ENCODE measurements around the gene ESYT2. TPM values are rescaled to one million over a fixed set of nuclear protein-coding genes. Genes with fewer than 3 reads are reported as not detected.

ESYT2 gene
- total RNA-seq, 1 donor from 2014 or later: 103 TPM

DNA sequence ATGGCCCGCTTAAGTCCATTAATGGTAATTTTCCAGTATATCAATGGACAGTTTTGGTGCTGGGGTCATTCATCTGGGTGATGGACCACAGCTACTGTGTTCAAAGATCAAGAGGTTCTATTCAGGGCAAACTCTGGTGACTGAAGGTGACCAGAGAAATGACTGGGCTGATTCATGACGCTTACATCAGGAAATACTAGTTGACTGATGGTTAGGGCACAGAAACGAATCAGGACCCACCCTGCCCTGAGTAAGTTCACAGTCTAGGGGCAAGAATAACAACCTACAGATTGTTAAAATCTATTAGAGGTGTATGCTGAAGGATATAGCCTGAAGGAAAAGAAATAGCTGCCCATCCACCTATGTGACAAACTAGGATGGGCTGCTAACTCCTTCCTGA is 134.3 kb downstream of the ESYT2 start:
- intact Hi-C loops (cut with DNase I): loop anchor here (5.0 kb wide), 1 partner anchor 713 kb away; no protein-coding TSS in a partner anchor
- ATAC-seq: no peak
- DNase-seq (ENCODE audit: low spot score): no peak

DNA sequence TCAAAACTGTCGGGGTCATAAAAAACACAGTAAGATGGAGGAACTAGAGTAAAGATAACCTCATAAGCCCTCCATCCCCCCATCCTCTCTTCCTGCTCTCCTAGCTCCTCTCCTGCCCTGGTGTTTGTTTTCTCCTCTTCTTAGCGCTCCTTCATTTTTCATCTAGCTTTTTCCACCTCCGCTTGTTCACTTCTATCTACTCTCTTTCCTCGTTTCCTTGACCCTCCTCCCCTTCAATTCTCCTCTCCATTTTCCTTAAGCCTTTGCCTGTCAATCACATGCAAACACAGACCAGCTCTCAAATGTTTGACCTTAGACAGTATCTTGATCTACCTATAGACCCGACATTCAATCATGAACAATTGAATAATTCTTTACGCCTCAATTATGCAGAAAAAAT is 134.7 kb downstream of the ESYT2 start:
- DNase-seq (ENCODE audit: low spot score) (no peak), ATAC-seq (no peak)
- intact Hi-C loops (cut with DNase I): loop anchor here (5.0 kb wide), 1 partner anchor 712 kb away; no protein-coding TSS in a partner anchor

DNA sequence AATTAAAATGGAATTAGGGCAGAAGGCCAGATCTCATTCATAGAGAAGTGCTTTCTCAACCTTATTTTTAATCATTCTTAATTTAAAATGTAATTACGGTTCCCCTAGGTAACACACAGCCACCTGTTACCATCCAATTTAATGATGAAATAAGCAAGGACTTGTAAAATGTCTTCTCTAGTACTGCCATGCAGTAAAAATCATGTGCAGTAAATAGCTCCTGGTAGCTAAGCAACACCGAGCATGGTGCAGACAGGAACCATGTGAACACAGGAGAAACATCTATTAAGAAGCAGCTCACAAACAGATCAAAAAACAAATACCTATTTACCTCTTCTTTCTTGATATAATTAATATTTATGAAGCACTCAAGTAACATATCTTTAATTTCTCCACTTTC is 139.8 kb downstream of the ESYT2 start:
- intact Hi-C loops (cut with DNase I): no loop called here
- ATAC-seq (no peak), DNase-seq (ENCODE audit: low spot score) (no peak)

DNA sequence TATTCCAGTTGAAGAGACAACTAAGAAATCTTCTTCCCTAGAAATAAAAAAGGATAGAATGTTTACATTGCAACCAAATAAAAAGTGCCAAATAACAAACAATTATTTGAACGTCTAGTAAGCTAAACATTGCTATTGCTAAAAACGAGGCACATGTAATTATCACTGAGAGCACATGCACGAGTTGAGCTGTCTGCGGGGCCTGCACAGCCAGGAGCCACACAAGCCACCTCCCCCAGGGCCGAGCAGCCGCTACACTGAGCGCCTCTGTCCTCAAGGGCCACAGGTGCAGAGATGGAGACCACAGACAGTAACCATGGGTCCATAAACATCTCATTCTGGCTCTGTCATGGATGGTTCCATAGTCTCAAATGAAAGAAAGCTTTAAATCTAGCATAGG is 141.9 kb downstream of the ESYT2 start:
- DNase-seq (ENCODE audit: low spot score): no peak
- intact Hi-C loops (cut with DNase I): no loop called here
- ATAC-seq: no peak

DNA sequence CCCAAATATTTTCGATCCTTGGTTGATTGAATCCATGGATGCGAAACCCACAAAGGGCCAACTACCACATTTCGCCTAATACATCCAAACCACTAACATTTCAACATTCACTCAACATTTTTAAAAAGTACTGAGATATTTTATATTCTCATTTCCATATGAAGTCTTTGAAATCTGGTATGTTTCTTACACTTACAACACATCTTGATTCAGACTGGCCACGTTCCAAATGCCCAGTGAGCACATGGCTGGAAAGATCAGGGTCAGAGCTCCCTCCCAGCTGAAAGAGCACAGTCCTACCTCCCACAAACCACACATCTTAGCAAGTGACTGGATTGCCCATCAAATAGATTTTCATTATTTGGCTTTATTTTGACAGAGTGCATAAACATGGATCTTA is 143.6 kb downstream of the ESYT2 start:
- ATAC-seq (no peak), DNase-seq (ENCODE audit: low spot score) (no peak)
- intact Hi-C loops (cut with DNase I): no loop called here

DNA sequence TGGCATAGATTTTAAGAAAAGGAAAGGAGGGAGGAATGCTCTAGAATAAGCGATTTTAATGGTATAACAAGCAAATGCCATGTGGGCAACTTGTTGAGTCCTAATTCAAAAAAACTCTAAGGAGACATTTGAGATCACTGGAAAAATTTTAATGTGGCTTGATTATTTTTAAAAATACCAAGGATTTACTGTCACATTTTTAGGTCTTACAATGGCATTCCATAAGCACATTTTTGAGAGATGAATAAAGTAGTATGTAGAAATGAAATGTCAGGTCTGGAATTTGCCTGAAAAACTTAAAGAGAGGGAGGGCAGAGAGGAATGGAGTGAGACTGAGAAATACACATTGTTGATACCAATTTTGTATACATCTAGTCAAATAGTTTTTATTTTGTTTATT is 145.0 kb downstream of the ESYT2 start:
- intact Hi-C loops (cut with DNase I): no loop called here
- ATAC-seq (no peak), DNase-seq (ENCODE audit: low spot score) (no peak)

DNA sequence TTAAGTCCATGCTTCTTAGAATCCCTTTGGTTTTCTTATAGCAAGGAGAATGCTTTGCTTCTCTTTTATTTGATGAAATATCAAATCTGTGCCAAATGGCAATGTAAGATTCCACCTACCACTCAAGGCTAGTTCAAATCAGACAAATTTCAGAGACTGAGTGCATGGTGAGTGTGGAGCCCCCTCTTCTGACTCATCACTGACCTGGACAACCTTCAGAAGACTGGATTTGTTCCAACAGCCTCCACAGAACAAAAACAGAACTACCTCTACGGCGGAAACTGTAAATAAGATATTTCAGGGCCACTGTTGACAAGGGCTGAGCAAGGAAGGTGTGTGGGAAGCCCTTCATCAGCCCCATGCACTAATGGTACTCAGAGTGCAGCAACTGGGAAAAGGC is 145.8 kb downstream of the ESYT2 start:
- DNase-seq (ENCODE audit: low spot score): no peak
- no peak for ATAC-seq
- intact Hi-C loops (cut with DNase I): no loop called here

DNA sequence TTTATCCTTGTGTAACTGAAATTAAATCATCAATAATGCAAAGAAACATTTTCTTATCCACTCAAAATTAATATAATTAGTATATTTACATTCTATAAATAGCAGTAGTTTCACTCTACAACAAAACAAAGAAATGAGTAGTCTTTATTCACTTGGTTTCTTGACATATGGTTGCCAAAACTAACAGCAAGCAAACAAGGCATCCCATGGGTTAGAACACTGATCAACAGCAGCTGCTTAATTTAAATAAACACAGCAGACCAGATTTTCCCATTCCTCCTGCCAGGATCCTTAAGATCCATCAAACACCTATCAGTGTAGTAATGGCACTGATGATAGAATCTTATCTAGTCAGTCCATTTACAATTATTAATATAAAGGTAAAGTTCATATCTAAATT is 146.9 kb downstream of the ESYT2 start:
- ATAC-seq (no peak), DNase-seq (ENCODE audit: low spot score) (no peak)
- intact Hi-C loops (cut with DNase I): no loop called here

Other genes with a start within 250 kb of the ESYT2 start
- 12.7 TPM for gene PTPRN2, start 241.7 kb downstream of the ESYT2 start, total RNA-seq
- 11.7 TPM for gene NCAPG2, start 124.7 kb downstream of the ESYT2 start, total RNA-seq
- gene DYNC2I1, start 27.0 kb upstream of the ESYT2 start, total RNA-seq: 29.6 TPM